NCI-H748 (cell line): ENCODE measurements around the gene ARL13B.
"Not testable (repeated sequence)": the region's sequence is repeated elsewhere in the genome, so short reads cannot be mapped to it uniquely, and the experiment has no call there.

Source experiments
- DNase-seq: peaks from one replicate; lab custom pipeline; 2025; ENCODE audit not compliant: unreplicated experiment; lab: John Stamatoyannopoulos, UW

The ARL13B gene

DNA sequence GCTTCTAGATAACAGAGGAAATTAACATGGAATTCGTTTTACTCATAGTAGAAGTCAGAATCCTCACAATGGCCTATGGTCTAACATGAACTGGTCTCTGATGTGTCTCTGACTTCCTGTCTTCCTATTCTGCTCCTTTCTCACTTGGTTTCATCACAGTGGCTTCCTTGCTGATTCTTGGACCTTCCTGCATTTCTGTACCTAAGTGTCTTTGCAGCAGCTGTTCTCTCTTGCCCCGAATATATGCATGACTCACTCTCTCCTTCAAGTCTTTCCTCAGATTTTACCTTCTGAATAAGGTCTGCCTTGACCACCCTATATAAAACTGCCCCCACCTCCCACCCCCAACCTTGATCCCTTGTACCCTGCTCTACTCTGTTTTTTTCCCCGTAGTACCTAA is 14.1 kb downstream of the ARL13B start:
- no peak for DNase-seq

DNA sequence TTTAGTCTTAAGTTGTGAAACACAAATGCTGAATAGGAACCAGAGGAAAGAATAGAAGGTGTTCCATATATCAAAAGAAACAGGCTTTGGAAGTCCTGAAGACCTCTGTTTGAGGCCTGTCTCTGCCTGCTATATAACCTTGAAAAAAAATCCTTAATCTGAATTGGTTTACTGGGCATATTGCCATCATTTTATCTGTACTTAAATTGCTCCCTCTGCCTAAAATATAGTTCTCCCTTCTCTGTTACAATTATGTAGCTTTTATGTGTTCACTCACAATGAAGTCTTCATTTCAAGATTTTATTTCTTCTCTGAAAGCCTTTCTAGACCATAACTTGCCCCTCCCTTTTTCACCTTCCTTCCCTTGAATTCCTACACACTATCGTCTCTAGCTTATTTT is 21.2 kb downstream of the ARL13B start:
- DNase-seq = no peak

GRCh38 chr3:94001827-94002495 is 22.0 kb downstream of the ARL13B start:
- DNase-seq = no peak

DNA sequence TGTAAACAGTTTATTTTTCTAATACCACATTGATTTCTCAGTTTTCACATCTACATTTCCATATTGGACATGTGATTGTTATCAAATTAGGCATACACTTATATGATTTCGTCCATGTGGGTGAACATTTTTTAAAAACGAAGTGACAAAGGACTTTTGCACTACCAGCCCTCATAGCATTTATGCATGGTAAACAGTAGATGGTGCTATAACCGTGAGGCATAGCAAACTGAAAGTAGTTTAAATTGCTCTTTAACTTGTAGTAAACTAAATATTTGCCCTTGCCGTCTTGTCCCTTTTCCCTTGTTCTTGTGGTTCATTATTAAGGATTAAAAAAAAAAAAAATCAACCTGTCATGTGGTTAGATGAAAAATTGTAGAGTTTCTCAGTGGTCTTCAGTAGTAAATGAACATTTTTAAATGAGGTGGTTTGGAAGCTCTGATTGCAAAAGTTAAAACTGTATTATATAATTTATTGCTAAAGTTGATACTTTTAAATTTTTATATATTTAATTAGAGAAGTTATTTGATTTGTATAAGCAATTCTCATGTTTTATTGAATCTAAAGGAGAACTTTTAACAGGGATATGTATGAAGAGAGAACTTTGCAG is 24.5 kb downstream of the ARL13B start:
- DNase-seq = peak; percentile 51

GRCh38 chr3:94008253-94008652 is 28.3 kb downstream of the ARL13B start:
- DNase-seq = no peak

- peak; percentile 70 for DNase-seq
Observed at GRCh38 chr3:94009608-94010007, 29.7 kb downstream of the ARL13B start.

- DNase-seq = no peak
Observed at GRCh38 chr3:94011233-94011711, 31.3 kb downstream of the ARL13B start.

DNA sequence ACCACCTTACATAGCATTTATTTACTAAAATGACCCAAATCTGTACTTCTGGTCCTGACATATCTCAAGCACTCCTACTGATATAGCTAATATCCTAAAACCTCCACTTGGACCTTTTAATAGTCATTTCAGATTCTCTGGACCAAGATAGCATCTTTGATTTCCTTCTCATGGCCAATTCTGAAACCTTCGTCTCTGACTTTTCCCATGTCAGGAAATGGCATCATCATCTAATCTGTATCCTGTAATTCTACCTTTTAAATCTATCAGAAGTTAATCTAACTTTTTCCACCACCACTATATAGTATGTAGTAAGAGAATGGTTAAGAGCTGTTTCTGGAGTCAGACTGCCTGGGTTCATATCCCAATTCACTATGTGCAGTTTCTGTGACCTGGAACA is 32.2 kb downstream of the ARL13B start:
- DNase-seq = no peak

DNA sequence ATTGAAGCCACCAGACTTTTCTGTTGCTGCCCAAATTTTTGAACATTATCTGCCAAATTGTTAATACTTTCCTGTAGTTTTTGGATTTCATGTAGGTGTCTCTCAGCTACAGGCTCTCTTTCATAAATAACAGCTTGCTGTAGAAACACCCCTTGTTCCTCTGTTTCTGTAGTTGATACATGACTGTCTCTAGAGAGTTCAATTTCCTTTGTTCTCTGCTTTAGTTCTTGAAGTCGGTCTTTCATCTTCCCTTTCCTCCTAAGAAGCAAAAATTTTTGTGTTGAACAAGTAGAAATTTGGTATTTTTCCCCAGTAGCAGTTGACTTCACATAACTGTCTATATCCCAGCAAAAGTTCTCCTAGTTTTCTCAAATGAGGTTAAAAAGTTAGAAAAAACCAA is 35.1 kb downstream of the ARL13B start:
- no peak for DNase-seq

- DNase-seq = no peak
Observed at GRCh38 chr3:94019659-94020058, 39.7 kb downstream of the ARL13B start.

DNA sequence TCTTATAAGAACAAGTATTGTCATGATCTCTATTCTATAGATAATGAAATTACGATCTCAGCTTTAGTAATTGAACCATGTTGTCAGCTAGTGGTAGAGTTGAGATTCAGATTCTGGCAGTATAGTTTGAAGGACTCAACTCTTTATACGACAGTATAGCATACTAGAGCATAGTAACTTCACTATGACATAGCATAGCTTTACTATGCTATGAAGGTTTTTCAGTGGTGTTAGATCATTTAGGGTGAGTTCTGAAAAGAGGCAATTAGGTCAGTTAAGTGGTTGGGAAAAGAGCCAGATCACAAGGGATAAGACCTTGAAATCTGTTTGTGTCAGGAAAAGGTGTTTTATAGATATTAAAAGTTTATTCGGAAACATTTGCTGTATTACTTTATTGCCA is 40.3 kb downstream of the ARL13B start:
- no peak for DNase-seq

- no peak for DNase-seq
Observed at GRCh38 chr3:94024385-94024784, 44.4 kb downstream of the ARL13B start.

GRCh38 chr3:94026623-94027022 is 46.7 kb downstream of the ARL13B start:
- no peak for DNase-seq

- peak; percentile 87 for DNase-seq
Observed at GRCh38 chr3:94028093-94028837, 48.3 kb downstream of the ARL13B start, which contains the start of gene STX19. Gene STX19 (minus strand): TSS chr3:94028597. CDS start chr3:94015269, 13,328 bp downstream.

GRCh38 chr3:94036909-94037507 is 57.1 kb downstream of the ARL13B start:
- peak; percentile 17 for DNase-seq

- no peak for DNase-seq
Observed at GRCh38 chr3:94043285-94043684, 63.3 kb downstream of the ARL13B start.

DNA sequence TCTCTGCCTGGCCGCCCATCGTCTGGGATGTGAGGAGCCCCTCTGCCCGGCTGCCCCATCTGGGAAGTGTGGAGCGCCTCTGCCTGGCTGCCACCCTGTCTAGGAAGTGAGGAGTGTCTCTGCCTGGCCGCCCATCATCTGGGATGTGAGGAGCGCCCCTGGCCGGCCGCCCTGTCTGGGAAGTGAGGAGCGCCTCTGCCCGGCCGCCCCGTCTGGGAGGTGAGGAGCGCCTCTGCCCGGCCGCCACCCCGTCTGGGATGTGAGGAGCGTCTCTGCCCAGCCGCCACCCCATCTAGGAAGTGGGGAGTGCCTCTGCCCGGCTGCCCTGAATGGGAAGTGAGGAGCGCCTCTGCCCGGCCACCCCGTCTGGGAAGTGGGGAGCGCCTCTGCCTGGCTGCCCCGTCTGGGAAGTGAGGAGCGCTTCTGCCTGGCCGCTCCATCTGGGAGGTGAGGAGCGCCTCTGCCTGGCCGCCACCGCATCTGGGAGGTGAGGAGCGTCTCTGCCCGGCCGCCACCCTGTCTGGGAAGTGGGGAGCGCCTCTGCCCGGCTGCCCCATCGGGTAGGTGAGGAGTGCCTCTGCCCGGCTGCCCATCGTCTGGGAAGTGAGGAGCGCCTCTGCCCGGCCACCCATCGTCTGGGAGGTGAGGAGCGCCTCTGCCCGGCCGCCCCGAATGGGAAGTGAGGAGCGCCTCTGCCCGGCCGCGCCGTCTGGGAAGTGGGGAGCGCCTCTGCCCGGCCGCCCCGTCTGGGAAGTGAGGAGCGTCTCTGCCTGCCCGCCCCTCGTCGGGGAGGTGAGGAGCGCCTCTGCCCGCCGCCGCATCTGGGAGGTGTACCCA is 64.4 kb downstream of the ARL13B start:
- not testable (repeated sequence) for DNase-seq

- no peak for DNase-seq
Observed at GRCh38 chr3:94046533-94046932, 66.6 kb downstream of the ARL13B start.

DNA sequence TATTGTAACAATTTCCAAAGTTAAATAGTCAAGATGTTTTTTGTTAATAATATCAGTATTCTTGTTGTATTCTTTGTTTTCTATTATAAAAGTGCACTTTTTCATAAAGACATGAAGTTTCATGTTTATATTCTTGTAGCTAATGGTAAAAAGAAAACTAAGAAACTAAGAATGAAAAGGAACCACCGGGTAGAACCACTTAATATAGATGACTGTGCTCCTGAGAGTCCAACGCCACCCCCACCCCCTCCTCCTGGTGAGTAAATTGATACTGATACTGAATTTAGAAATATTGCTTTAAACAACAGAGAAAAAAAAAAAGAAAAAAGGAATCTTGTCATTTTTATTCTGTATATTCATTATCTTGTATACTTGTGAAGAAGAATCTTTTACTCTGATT is 69.3 kb downstream of the ARL13B start:
- DNase-seq = no peak

DNA sequence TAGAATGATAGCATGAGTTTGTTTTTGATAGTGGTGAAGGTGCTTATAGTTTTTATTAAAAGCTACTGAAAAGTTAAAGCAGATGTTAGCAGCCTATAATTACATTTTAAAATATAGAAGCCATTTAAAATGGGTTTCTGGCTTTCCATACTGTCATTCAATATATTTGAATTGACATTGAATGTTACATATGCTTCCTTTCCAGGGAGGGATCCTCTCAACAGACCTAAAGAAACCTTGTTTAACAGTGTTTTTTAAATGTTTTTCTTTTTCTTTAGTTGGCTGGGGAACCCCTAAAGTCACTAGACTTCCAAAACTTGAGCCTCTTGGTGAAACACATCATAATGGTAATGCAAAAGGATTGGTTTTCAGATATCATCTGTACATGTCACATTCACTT is 70.6 kb downstream of the ARL13B start:
- DNase-seq = no peak

DNA sequence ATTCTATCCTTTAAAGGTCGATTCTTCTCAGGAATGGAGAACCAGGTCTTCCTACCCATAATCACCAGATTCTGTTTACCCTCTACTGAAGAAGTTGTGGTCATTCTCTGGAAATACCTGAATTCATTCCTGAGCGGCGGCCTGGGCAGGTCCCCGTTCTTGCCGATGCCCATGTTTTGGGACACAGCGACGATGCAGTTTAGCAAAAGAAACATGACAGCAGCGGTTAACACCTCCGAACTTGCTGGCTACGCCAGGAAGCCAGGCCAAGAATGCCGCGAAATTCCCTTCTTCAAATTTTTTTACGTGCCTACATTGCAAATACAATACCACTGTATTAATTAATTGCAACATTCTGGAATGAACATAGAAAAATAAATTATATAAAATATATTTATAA is 81.3 kb downstream of the ARL13B start:
- DNase-seq = no peak
